Activated CD4-positive, alpha-beta memory T cell treated with anti-CD3 and anti-CD28 coated beads for 36 hours (primary cell): ENCODE measurements around the gene GMEB1. TPM values are rescaled to one million over a fixed set of nuclear protein-coding genes. Genes with fewer than 3 reads are reported as not detected.
"Not testable (repeated sequence)": the region's sequence is repeated elsewhere in the genome, so short reads cannot be mapped to it uniquely, and the experiment has no call there.

ENCODE experiments used
- CTCF ChIA-PET: fragments of 350-600 bp; sonication (Branson Sonifier 250); formaldehyde crosslinking; loops from one replicate; lab custom pipeline; 2021; ENCODE audit warnings: antibody characterized with exemption, inconsistent platforms; lab: Charles Lee
- POLR2A ChIA-PET: fragments of 350-600 bp; sonication (Branson Sonifier 250); formaldehyde crosslinking; loops from one replicate; lab custom pipeline; 2021; ENCODE audit warnings: antibody characterized with exemption; lab: Charles Lee
- DNase-seq: peaks from one replicate; pipeline ENCODE4 v3.0.0-alpha.2; 2020
- H3K27ac Mint-ChIP-seq: one replicate; pipeline ENCODE4 v1.8.0; 2021; ENCODE audit warnings: mixed read lengths
- H3K27me3 Mint-ChIP-seq: one replicate; pipeline ENCODE4 v1.8.0; 2021; ENCODE audit warnings: mixed read lengths
- H3K36me3 Mint-ChIP-seq: one replicate; pipeline ENCODE4 v1.8.0; 2021; ENCODE audit warnings: mixed read lengths
- H3K4me1 Mint-ChIP-seq: one replicate; pipeline ENCODE4 v1.8.0; 2021; ENCODE audit warnings: low read depth, mixed read lengths
- H3K4me3 Mint-ChIP-seq: one replicate; pipeline ENCODE4 v1.8.0; 2021; ENCODE audit warnings: mild to moderate bottlenecking, mixed read lengths
- H3K9me3 Mint-ChIP-seq: one replicate; pipeline ENCODE4 v1.8.0; 2021; ENCODE audit warnings: mixed read lengths
- intact Hi-C: fragments of 100-400 bp; cut with micrococcal nuclease; formaldehyde crosslinking; loops from one replicate; pipeline ENCODE4 v1.15.1; 2023
- total RNA-seq, 2 experiments: library from RNA; stranded (reverse); gene quantifications; one replicate each; pipeline ENCODE4 v1.2.3, GENCODE V29; 2021

The GMEB1 gene
- total RNA-seq, 2 experiments from 2014 or later: 21.4 to 22.6 TPM

DNA sequence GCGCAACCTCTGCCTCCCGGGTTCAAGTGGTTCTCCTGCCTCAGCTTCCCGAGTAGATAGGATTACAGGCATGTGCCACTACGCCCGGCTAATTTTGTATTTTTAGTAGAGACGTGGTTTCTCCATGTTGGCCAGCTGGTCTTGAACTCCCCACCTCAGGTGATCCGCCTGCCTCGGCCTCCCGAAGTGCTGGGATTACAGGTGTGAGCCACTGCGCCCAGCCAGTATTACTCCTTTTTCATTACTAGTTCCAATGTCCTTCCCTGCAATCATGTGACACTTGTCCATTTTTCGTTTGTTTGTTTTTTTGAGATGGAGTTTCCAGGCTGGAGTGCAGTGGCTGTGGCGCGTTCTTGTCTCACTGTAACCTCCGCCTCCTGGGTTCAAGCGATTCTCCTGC, 4.4 kb downstream of the GMEB1 start:
- intact Hi-C loops, H3K27me3 Mint-ChIP-seq, H3K27ac Mint-ChIP-seq, H3K4me3 Mint-ChIP-seq, H3K36me3 Mint-ChIP-seq, POLR2A ChIA-PET, CTCF ChIA-PET, DNase-seq, H3K9me3 Mint-ChIP-seq, H3K4me1 Mint-ChIP-seq: not testable (repeated sequence)

DNA sequence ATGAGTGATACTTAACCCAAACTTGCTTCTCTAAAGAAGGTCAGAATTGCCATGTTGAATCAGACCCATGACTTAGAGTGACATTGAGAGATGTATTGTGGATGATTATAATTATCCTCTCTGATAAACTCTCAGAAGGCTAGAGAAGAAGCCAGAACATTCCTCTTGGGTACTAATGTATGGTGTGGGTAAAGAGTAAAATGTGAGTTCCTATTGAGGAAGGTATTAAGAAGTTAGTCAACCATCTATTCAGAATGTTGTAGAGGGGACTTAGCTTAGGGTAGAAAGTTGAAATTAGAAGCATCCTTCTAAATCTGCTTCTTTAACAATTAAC, 7.3 kb downstream of the GMEB1 start:
- intact Hi-C loops: no loop called here
- Mint-ChIP-seq H3K27me3 (no peaks in the 10 kb centered on the region), H3K36me3 (no peaks in the 10 kb centered on the region), H3K9me3 (no peaks in the 10 kb centered on the region), H3K27ac (no peak overlapping the region), H3K4me3 (no peak overlapping the region), H3K4me1 (peaks cover 5% of the 10 kb centered on the region)
- no peak for DNase-seq
- POLR2A ChIA-PET: no interaction called here
- CTCF ChIA-PET: no interaction called here

DNA sequence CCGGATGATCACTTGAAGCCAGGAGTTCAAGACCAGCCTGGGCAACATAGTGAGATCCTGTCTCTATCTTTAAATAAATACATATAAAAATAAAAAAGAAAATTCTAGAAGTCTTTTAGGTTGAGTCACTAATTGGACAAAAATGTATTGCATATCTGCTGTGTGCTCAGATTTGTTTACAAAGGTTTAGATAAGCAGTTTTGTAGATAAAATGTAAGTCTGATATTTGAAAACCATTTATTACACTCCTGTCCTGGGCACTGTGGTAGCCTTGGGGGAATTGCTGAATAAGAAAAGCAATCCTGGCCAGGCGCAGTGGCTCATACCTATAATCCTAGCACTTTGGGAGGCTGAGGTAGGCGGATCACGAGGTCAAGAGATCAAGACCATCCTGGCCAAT, 11.6 kb downstream of the GMEB1 start:
- no peak for DNase-seq
- no peaks in the 10 kb centered on the region for H3K9me3 Mint-ChIP-seq
- H3K36me3 Mint-ChIP-seq: peaks cover 12% of the 10 kb centered on the region
- CTCF ChIA-PET: no interaction called here
- H3K4me3 Mint-ChIP-seq: no peak overlapping the region
- intact Hi-C loops: no loop called here
- peaks cover 2% of the 10 kb centered on the region for H3K4me1 Mint-ChIP-seq
- POLR2A ChIA-PET: no interaction called here
- no peaks in the 10 kb centered on the region for H3K27me3 Mint-ChIP-seq
- H3K27ac Mint-ChIP-seq: no peak overlapping the region

DNA sequence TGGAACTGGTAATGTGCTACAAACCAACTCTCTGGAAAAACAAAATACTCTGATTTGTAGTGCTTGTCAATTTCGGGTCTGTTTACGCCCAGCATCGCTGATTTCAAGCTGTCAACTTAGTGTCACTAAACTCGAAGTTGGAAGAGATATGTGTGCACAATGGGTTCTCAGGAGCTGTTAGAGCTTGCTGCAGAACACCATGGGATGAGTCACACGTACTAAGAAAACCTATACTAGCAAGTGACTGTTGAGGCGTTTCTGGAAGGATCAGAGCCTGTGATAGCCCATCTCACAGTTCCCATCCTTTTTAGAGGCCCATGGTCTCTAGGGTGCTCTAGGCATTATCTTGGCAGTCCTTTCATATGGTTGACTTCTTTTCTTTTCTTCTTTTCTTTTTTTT, 14.3 kb downstream of the GMEB1 start:
- intact Hi-C loops: no loop called here
- Mint-ChIP-seq H3K4me1 (peaks cover 2% of the 10 kb centered on the region), H3K36me3 (peaks cover 20% of the 10 kb centered on the region), H3K27ac (no peak overlapping the region), H3K27me3 (no peaks in the 10 kb centered on the region), H3K9me3 (no peaks in the 10 kb centered on the region), H3K4me3 (no peak overlapping the region)
- ChIA-PET POLR2A (interaction anchor here (1.7 kb wide), 1 partner anchor 13 kb away, joined by 4 read pairs; no protein-coding TSS in a partner anchor), CTCF (no interaction called here)
- no peak for DNase-seq

DNA sequence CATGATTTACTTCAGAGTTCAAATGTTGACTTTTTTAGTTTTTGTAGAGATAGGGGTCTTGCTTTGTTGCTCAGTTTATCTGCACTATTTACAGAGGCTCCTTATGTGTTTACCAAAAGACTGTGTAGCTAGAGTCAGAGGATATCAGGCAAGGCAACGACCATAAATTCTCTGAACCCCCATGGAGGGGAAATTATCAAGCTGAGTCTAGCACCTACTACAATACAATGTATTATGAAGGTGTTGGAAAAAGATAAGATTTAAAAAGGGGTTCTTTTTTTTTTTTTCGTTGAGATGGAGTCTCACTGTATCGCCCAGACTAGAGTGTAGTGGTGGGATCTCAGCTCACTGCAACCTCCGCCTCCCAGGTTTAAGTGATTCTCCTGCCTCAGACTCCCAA, 16.4 kb downstream of the GMEB1 start:
- Mint-ChIP-seq H3K27me3 (no peaks in the 10 kb centered on the region), H3K4me3 (no peak overlapping the region), H3K9me3 (no peaks in the 10 kb centered on the region), H3K27ac (no peak overlapping the region), H3K4me1 (no peaks in the 10 kb centered on the region), H3K36me3 (peaks cover 24% of the 10 kb centered on the region)
- intact Hi-C loops: no loop called here
- POLR2A ChIA-PET: interaction anchor here (1.0 kb wide), 1 partner anchor 36 kb away, joined by 4 read pairs; the partner anchor contains the start of gene RNU11
- no peak for DNase-seq
- CTCF ChIA-PET: no interaction called here

DNA sequence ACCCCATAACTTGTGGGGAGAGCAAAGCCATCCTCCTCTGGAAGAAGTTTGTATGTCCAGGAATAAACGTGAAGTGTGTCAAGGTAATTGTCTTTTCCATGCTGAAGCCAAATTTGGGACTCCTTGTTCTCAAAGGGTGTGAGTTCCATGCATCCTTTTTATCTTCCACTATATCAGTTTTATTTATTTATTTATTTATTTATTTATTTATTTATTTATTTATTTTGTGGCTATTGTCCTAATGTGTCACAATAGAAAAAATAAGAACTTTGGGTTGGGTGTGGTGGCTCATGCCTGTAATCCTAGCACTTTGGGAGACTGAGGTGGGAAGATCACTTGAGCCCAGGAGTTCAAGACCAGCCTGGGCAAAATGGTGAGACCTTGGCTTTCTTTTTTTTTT, 23.0 kb downstream of the GMEB1 start:
- CTCF ChIA-PET, intact Hi-C loops: not testable (repeated sequence)

DNA sequence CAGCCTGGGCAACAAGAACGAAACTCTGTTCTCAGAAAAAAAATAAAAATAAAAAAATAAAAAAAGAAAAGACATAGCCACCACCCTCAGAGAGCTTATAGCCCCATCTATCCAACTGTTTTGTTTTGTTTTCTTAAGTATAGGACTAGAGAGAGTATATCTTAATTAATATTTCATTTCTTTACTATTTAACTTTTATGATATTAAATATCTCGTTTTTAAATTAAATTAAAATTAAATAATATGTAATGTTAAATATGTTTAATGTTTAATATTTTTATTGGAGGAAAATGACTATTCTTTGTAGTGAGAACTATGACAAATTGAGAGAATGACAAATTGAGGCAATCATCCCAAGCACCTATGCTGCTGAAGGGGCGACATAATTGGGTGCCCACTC, 35.0 kb downstream of the GMEB1 start:
- no peak overlapping the region for H3K27ac Mint-ChIP-seq
- H3K9me3 Mint-ChIP-seq: no peaks in the 10 kb centered on the region
- H3K36me3 Mint-ChIP-seq: peaks cover 24% of the 10 kb centered on the region
- CTCF ChIA-PET: interaction anchor here (0.6 to 1.7 kb wide), 2 partner anchors 65 to 174 kb away, joined by 3 to 6 read pairs; no protein-coding TSS in a partner anchor
- POLR2A ChIA-PET: no interaction called here
- no peaks in the 10 kb centered on the region for H3K4me1 Mint-ChIP-seq
- intact Hi-C loops: no loop called here
- no peak overlapping the region for H3K4me3 Mint-ChIP-seq
- H3K27me3 Mint-ChIP-seq: no peaks in the 10 kb centered on the region
- no peak for DNase-seq

More for the DNA sequence above, 23.0 kb downstream of the GMEB1 start:
- H3K27me3 Mint-ChIP-seq, H3K4me3 Mint-ChIP-seq, H3K9me3 Mint-ChIP-seq, H3K27ac Mint-ChIP-seq, DNase-seq, POLR2A ChIA-PET, H3K4me1 Mint-ChIP-seq: not testable (repeated sequence)
- peaks cover 22% of the 10 kb centered on the region for H3K36me3 Mint-ChIP-seq

DNA sequence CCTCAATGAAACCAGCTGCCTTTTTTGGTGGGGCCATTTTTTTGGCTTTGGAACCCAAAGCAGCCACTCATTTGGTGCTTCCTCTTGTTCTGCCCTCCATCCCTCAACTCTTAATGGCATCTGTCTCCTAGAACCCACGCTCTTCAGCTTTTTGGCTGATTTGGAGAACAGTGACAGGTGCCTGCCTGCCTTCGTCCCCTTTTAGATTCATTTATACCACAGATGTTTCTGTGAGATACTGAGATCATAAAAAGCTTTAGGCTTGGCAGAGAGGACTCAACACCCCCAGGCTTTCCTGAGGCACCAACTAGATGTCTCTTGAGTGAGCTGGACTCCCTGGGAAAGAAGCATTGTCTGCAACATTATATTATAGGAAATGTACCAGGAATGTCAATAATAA, 47.8 kb downstream of the GMEB1 start:
- intact Hi-C loops: no loop called here
- no peak for DNase-seq
- no peaks in the 10 kb centered on the region for H3K9me3 Mint-ChIP-seq
- ChIA-PET POLR2A (interaction anchor here (0.8 kb wide), 1 partner anchor 8 kb away, joined by 3 read pairs; no protein-coding TSS in a partner anchor), CTCF (no interaction called here)
- H3K36me3 Mint-ChIP-seq: peaks cover 19% of the 10 kb centered on the region
- H3K4me3 Mint-ChIP-seq: no peak overlapping the region
- no peaks in the 10 kb centered on the region for H3K4me1 Mint-ChIP-seq
- no peaks in the 10 kb centered on the region for H3K27me3 Mint-ChIP-seq
- no peak overlapping the region for H3K27ac Mint-ChIP-seq

DNA sequence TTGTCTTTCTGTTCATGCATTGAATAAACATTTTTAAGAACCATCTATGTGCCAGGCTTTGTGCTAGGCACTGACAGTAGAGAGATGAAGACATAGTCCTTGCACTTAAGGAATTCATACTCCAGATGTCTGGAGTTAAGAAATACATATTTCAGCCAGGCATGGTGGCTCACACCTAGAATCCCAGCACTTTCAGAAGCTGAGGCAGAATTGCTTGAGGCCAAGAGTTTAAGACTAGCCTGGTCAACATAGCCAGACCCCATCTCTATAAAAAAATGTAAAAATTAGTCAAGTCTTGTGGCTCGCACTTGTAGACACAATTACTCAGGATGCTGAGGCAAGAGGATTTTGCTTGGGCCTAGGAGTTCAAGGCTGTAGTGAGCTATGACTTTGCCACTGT, 49.6 kb downstream of the GMEB1 start:
- Mint-ChIP-seq H3K36me3 (peaks cover 15% of the 10 kb centered on the region), H3K27ac (no peak overlapping the region), H3K27me3 (no peaks in the 10 kb centered on the region), H3K4me3 (no peak overlapping the region), H3K4me1 (no peaks in the 10 kb centered on the region), H3K9me3 (no peaks in the 10 kb centered on the region)
- ChIA-PET CTCF (interaction anchor here (1.9 kb wide), 1 partner anchor 18 kb away, joined by 11 read pairs; the partner anchor contains the start of gene YTHDF2), POLR2A (interaction anchor here (0.7 to 0.8 kb wide), 2 partner anchors 31 to 137 kb away, joined by 3 to 6 read pairs; no protein-coding TSS in a partner anchor)
- intact Hi-C loops: no loop called here
- DNase-seq: no peak

DNA sequence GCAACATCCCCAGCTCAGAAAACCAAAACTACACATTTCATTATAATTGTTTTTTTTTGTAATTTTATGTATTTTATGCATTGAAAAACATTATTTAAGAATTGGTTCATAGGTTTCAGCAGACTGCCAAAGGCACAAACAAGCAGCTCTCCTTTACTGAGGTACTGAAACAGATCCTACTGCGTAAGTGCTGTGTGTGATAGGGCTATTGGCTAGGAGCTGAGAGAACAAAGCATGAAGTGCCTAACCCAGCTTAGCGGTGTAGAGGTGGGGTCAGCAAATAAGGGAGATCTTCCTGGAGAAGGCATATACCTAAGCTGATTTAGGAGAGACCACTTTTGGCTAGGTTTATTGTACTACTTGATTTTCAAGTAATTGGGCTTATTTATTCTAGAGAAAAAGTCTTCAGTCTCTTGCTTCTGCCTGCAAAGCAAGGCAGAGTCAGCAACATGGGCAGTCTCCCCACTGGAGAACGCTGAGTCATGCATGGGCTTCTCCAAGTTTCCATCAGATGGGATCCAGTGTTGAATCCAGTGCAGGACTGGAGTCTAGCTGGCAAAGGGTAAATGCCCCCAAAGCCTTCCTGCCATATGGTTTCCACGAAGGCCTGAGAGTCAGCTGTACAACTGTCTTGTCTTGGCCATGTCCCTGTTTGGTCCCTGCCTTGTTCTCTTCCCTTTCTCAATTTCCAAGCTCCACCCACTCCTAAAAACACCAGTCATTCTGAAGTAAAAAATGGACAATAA, 50.2 kb downstream of the GMEB1 start:
- intact Hi-C loops: no loop called here
- Mint-ChIP-seq H3K27ac (no peak overlapping the region), H3K36me3 (peaks cover 9% of the 10 kb centered on the region), H3K4me3 (no peak overlapping the region), H3K27me3 (no peaks in the 10 kb centered on the region), H3K4me1 (no peaks in the 10 kb centered on the region), H3K9me3 (no peaks in the 10 kb centered on the region)
- ChIA-PET CTCF (interaction anchor here (1.9 kb wide), 1 partner anchor 17 kb away, joined by 11 read pairs; the partner anchor contains the start of gene YTHDF2), POLR2A (interaction anchor here (0.7 to 0.8 kb wide), 2 partner anchors 32 to 138 kb away, joined by 3 to 6 read pairs; no protein-coding TSS in a partner anchor)
- DNase-seq: no peak

DNA sequence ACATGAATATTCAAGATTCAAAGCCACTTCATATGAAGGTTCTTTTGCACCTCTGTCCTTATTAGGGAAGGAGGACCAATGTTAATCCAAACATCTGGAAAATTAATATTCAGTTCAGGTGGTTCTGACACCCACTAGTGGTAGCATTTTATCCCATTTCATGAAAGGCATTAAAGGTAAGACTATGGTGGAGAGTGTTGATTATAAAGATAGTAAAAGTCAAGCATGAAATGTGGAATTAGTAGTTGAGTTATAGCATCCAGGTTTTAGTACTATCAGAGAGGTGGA, 50.7 kb downstream of the GMEB1 start:
- ChIA-PET CTCF (interaction anchor here (1.9 kb wide), 1 partner anchor 17 kb away, joined by 11 read pairs; the partner anchor contains the start of gene YTHDF2), POLR2A (no interaction called here)
- Mint-ChIP-seq H3K36me3 (peaks cover 7% of the 10 kb centered on the region), H3K9me3 (no peaks in the 10 kb centered on the region), H3K4me1 (no peaks in the 10 kb centered on the region), H3K27me3 (no peaks in the 10 kb centered on the region), H3K4me3 (no peak overlapping the region), H3K27ac (no peak overlapping the region)
- DNase-seq: no peak
- intact Hi-C loops: no loop called here

DNA sequence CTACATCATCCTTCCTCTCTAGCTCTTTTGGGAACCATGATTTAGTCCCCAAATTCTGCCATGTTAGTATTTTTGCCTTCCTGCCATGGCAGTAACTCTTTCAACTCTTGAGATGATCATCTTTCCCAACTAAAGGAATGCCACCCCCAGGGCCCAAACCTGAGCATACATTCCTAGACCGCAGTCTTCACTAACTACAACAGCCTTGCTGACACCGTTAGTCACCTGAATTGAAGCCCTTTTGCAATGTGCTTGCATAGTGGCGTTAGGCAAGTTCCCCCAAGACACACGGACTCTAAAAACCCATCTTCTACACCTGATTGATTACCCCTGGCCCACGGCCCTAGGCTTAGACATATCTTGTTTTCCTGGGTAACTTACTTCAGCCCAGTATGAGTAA, 51.8 kb downstream of the GMEB1 start:
- POLR2A ChIA-PET: no interaction called here
- H3K36me3 Mint-ChIP-seq: no peaks in the 10 kb centered on the region

DNA sequence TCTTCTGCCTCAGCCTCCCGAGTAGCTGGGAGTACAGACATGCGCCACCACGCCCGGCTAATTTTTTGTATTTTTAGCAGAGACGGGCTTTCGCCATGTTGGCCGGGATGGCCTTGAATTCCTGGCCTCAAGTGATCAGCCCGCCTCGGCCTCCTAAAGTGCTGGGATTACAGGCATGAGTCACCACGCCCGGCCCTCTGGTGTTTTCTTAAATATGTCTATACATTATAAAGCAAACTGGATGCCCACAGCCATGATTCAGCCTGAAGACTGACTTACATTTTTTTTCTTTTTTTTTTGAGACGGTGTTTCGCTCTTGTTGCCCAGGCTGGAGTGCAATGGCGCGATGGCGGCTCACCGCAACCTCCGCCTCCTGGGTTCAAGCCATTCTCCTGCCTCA, 53.3 kb downstream of the GMEB1 start:
- CTCF ChIA-PET, POLR2A ChIA-PET, H3K27ac Mint-ChIP-seq, intact Hi-C loops, H3K27me3 Mint-ChIP-seq, DNase-seq, H3K4me3 Mint-ChIP-seq, H3K4me1 Mint-ChIP-seq, H3K9me3 Mint-ChIP-seq, H3K36me3 Mint-ChIP-seq: not testable (repeated sequence)

More for the DNA sequence above, 51.8 kb downstream of the GMEB1 start:
- intact Hi-C loops: no loop called here
- H3K4me3 Mint-ChIP-seq: no peak overlapping the region
- no peaks in the 10 kb centered on the region for H3K9me3 Mint-ChIP-seq
- no peak for DNase-seq
- H3K27me3 Mint-ChIP-seq: no peaks in the 10 kb centered on the region
- H3K4me1 Mint-ChIP-seq: no peaks in the 10 kb centered on the region
- no peak overlapping the region for H3K27ac Mint-ChIP-seq
- CTCF ChIA-PET: no interaction called here
